AG08395 (cell line): Measurements from ENCODE around the gene SSNA1.

Experiments
- DNase-seq: peaks from one replicate; pipeline ENCODE4 v3.0.0; 2012; ENCODE audit warnings: mixed read lengths, low spot score

SSNA1 gene

GRCh38 chr9:137188490-137189296 lies at the start of gene SSNA1, which contains the start of gene ANAPC2:
TSS of gene SSNA1 (plus strand) at chr9:137188676. CDS start at chr9:137188727, 51 bp downstream.
TSS of gene ANAPC2 (minus strand) at chr9:137188560. CDS start at chr9:137188532, 28 bp downstream.
- DNase-seq = peak; percentile 97

DNA sequence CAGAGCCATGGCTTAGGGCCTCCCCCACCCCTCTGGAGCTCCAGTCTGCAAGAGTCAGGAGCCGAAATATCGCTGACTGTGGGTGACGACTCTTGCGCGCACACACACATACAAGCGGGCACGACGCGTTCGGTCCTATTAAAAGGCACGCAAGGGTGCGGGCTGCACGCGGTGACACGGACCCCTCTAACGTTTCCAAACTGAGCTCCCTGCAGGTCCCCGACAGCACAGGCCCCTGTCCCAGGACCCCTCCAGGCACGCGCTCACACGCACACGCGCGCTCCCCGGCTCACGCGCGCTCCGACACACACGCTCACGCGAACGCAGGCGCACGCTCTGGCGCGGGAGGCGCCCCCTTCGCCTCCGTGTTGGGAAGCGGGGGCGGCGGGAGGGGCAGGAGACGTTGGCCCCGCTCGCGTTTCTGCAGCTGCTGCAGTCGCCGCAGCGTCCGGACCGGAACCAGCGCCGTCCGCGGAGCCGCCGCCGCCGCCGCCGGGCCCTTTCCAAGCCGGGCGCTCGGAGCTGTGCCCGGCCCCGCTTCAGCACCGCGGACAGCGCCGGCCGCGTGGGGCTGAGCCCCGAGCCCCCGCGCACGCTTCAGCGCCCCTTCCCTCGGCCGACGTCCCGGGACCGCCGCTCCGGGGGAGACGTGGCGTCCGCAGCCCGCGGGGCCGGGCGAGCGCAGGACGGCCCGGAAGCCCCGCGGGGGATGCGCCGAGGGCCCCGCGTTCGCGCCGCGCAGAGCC lies 49.6 kb upstream of the SSNA1 start, which contains the start of gene GRIN1:
Gene GRIN1 (plus strand): TSS at position 433 of the 746 bp plus-strand sequence. CDS start 333 bp downstream, outside the sequence.
- DNase-seq = peak; percentile 61

DNA sequence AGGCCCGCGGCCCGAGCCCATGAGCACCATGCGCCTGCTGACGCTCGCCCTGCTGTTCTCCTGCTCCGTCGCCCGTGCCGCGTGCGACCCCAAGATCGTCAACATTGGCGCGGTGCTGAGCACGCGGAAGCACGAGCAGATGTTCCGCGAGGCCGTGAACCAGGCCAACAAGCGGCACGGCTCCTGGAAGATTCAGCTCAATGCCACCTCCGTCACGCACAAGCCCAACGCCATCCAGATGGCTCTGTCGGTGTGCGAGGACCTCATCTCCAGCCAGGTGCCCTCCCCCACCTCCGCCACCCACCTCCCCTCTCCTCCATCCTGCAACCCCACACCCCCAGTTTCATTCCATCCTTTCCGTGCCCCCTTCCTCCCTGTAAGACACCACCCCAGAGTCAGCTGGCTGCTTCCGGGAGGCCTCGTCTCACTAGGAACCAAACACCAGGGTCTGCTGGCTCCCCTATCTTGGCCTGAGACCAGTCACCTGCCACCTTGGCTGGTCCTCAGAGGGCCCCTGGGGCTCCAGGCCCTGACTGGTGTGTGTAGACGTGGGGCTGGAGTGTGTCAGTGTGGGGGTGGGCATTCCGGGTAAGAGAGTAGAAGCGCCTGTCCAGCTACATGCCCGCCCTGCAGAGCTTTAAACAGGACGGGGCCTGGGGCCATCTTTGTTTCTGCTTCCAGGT lies 48.9 kb upstream of the SSNA1 start:
- no peak for DNase-seq

GRCh38 chr9:137140151-137141012 lies 48.1 kb upstream of the SSNA1 start:
- no peak for DNase-seq

DNA sequence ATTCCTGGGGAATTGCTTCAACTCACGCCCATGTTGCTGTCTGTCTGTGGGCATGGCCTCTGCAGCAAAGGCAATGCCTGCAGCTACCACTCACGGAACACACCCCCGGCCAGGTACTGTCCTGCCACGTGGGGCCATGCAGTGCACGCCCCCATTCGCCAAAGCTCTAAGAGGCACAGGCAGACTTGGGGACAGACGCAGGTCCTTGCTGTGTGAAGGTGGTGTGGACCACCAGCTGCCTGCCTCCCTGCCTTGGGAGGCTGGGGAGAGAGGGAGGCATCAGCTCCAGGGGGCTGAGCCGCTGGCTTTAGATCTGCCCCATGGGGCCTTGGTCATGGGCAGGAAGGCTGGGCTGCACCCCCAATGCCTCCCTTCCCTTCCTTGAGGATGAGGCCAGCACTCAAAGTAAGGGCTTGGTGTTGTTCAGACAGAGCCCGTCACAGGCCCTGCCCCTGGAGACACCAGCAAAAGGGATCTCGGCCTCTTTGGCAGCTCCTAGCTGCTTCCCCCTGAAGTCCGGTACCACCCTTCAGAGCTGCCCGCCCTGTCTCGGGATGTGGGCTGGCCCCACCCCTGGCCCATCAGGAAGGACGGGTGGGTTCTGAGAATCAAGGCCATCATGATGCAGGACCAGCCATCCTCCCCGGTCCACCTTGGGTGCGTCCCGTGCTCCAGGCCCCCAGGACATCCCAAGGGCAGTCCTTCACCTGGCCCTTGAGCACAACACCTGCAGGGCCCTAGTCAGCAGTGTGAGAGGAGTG lies 47.2 kb upstream of the SSNA1 start:
- DNase-seq = no peak

DNA sequence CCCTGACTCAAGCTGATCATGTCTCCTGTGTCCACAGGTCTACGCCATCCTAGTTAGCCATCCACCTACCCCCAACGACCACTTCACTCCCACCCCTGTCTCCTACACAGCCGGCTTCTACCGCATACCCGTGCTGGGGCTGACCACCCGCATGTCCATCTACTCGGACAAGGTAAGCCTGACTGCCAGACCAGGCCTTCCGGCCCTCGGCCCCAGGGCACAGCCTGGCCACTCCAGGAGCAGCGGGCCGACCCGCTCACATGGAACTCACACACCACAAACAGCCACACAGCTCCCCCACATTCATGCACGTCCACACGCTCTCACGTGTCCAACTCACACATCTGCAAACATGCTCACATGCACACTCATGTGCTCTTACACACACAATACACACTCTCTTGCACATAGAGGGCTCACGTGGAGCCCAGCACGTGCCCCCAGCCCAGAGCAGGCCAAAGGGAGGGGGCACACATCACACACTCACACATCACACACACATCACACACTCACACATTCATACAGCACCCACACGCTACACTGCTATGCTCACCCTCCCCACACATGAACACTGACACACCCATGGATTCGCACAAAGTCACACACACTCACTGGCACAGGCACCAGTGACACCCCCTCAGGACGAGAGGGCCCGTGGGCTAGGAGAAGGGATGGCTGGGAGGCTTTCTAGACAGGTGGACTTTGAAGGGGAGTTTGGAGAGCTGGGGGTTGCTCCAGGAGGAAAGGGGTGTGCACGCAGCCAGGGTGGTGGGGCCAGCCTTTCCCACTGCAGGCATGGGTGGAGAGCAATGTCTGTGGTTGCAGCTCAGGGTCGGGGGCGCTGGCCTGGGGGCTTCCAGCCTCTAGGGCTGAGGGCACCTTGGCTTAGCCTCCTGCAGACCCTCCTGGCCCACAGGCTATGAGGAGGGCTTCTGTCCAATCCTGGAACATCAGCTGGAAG lies 46.2 kb upstream of the SSNA1 start:
- DNase-seq = no peak

GRCh38 chr9:137143459-137143858 lies 45.0 kb upstream of the SSNA1 start:
- DNase-seq = no peak

GRCh38 chr9:137145731-137146526 lies 42.5 kb upstream of the SSNA1 start:
- no peak for DNase-seq

GRCh38 chr9:137146527-137146918 lies 42.0 kb upstream of the SSNA1 start:
- DNase-seq = no peak

GRCh38 chr9:137147091-137147792 lies 41.2 kb upstream of the SSNA1 start:
- no peak for DNase-seq

- no peak for DNase-seq
Observed at GRCh38 chr9:137147793-137148160, 40.7 kb upstream of the SSNA1 start.

GRCh38 chr9:137148242-137148641 lies 40.2 kb upstream of the SSNA1 start:
- no peak for DNase-seq

DNA sequence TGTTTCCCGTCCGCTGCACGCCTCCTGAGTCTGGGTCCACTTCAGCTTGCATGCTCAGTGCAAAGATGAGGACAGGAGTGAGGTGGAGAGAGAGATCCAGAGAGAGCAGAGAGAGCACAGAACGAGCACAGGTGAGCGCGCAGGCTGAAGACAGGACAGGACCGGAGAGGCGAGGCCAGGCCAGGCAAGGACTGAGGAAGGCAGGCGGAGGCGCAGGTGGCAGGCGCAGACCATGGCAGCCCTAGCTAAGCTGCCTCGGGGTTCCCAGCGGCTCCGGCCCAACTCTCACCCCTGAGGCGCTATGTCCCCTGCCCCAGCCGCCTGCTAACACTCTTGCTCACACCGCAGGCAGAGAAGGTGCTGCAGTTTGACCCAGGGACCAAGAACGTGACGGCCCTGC lies 39.8 kb upstream of the SSNA1 start:
- DNase-seq = no peak

DNA sequence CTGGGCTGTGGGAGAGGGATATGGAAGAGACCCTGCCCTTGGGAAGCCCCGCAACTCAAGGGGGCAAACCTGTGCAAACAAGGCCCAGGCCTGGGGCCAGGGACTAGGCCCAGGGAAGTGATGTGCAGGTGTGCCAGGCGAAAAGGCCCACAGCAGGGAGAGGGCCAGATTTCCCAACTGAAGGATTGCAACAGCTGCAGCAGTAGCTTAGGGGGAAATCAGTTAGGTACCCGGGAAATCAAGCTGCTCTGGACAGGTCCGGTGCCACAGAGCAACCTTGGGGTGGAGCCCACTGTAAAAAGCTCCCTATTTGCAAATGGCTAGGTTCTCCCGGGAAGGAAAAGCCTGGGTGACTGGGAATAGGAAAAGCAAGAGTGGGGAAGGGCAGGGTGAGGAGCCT lies 39.1 kb upstream of the SSNA1 start:
- no peak for DNase-seq

- DNase-seq = no peak
Observed at GRCh38 chr9:137149942-137150616, 38.4 kb upstream of the SSNA1 start.

- peak; percentile 26 for DNase-seq
Observed at GRCh38 chr9:137150617-137151457, 37.6 kb upstream of the SSNA1 start.
